ENCODE measurements around the gene LPCAT4.

DNA sequence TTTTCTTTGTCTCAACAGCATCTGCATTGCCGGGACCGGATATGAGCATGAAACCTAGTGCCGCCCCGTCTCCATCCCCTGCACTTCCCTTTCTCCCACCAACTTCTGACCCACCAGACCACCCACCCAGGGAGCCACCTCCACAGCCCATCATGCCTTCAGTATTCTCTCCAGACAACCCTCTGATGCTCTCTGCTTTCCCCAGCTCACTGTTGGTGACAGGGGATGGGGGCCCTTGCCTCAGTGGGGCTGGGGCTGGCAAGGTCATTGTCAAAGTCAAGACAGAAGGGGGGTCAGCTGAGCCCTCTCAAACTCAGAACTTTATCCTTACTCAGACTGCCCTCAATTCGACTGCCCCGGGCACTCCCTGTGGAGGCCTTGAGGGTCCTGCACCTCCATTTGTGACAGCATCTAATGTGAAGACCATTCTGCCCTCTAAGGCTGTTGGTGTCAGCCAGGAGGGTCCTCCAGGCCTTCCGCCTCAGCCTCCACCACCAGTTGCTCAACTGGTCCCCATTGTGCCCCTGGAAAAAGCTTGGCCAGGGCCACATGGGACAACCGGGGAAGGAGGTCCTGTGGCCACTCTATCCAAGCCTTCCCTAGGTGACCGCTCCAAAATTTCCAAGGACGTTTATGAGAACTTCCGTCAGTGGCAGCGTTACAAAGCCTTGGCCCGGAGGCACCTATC, 18.9 kb downstream of the LPCAT4 start:
- TF ChIP-seq, protein P1, sequence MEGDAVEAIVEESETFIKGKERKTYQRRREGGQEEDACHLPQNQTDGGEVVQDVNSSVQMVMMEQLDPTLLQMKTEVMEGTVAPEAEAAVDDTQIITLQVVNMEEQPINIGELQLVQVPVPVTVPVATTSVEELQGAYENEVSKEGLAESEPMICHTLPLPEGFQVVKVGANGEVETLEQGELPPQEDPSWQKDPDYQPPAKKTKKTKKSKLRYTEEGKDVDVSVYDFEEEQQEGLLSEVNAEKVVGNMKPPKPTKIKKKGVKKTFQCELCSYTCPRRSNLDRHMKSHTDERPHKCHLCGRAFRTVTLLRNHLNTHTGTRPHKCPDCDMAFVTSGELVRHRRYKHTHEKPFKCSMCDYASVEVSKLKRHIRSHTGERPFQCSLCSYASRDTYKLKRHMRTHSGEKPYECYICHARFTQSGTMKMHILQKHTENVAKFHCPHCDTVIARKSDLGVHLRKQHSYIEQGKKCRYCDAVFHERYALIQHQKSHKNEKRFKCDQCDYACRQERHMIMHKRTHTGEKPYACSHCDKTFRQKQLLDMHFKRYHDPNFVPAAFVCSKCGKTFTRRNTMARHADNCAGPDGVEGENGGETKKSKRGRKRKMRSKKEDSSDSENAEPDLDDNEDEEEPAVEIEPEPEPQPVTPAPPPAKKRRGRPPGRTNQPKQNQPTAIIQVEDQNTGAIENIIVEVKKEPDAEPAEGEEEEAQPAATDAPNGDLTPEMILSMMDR (IDR thresholded peaks at IDR 0.05; ENCODE audit: low read depth, low read length, missing input control) = no peak
- TF ChIP-seq, protein P2, sequence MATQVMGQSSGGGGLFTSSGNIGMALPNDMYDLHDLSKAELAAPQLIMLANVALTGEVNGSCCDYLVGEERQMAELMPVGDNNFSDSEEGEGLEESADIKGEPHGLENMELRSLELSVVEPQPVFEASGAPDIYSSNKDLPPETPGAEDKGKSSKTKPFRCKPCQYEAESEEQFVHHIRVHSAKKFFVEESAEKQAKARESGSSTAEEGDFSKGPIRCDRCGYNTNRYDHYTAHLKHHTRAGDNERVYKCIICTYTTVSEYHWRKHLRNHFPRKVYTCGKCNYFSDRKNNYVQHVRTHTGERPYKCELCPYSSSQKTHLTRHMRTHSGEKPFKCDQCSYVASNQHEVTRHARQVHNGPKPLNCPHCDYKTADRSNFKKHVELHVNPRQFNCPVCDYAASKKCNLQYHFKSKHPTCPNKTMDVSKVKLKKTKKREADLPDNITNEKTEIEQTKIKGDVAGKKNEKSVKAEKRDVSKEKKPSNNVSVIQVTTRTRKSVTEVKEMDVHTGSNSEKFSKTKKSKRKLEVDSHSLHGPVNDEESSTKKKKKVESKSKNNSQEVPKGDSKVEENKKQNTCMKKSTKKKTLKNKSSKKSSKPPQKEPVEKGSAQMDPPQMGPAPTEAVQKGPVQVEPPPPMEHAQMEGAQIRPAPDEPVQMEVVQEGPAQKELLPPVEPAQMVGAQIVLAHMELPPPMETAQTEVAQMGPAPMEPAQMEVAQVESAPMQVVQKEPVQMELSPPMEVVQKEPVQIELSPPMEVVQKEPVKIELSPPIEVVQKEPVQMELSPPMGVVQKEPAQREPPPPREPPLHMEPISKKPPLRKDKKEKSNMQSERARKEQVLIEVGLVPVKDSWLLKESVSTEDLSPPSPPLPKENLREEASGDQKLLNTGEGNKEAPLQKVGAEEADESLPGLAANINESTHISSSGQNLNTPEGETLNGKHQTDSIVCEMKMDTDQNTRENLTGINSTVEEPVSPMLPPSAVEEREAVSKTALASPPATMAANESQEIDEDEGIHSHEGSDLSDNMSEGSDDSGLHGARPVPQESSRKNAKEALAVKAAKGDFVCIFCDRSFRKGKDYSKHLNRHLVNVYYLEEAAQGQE (IDR thresholded peaks at IDR 0.05) = no peak
- TF ChIP-seq RAD21 (IDR thresholded peaks at IDR 0.05) = no peak
- TF ChIP-seq TAF1 (conservative IDR thresholded peaks at IDR 0.05) = no peak
- no peak for TF ChIP-seq FOXA1 (IDR thresholded peaks at IDR 0.05)
- TF ChIP-seq YY1 (IDR thresholded peaks at IDR 0.05) = no peak
- TF ChIP-seq, protein P3, sequence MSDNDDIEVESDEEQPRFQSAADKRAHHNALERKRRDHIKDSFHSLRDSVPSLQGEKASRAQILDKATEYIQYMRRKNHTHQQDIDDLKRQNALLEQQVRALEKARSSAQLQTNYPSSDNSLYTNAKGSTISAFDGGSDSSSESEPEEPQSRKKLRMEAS (IDR thresholded peaks at IDR 0.05) = no peak
- TF ChIP-seq JUND (IDR thresholded peaks at IDR 0.05) = no peak
- TF ChIP-seq GABPA (IDR thresholded peaks at IDR 0.05 in 1 of 2, conservative IDR thresholded peaks at IDR 0.05 in 1 of 2) = no peak
- TF ChIP-seq EGR1 (IDR thresholded peaks at IDR 0.05; ENCODE audit: low read depth in 2 of 2) = no peak
- TF ChIP-seq HNF4A (conservative IDR thresholded peaks at IDR 0.05) = no peak
- no peak for TF ChIP-seq NR2F2 (IDR thresholded peaks at IDR 0.05)
- TF ChIP-seq HNF4G (IDR thresholded peaks at IDR 0.05) = no peak
- TF ChIP-seq RXRA (IDR thresholded peaks at IDR 0.05) = no peak
